ENCODE data around the gene FAM20B. TPM values are rescaled to one million over a fixed set of nuclear protein-coding genes. Genes with fewer than 3 reads are reported as not detected.

FAM20B gene
- total RNA-seq, 2 donors from 2014 or later = 37.8 to 39.0 TPM

DNA sequence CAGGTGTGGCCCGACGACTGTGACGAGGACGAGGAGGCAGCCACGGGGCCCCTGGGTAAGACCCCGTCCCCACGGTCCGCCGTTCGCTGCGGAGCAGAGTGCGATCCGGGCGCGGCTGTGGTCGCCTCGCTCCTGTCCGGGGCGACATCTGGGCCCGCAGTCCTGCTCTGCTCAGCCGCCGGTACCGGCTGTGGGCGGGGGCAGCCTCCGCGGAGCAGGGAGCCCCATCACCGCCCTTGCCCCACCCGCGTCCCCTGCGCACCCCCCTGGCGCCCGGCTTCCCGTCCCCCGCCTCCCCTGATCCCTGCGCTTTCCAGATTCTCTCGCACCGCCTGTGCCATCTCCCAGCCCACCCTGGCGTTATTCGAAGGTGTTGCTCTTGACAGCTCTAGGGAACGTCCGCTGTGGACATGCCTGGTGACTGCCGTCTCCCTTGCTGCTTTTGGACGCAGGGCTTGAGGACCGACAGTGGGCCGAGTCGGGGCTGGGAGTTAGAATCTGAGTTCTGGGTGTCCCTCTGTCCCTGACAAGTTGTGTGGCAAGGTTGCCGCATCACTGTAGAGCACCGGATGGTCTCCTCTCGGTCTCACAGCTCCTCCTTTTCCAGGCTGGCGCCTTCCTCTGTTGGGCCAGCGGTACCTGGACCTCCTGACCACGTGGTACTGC is 56.8 kb downstream of the FAM20B start:
- Histone ChIP-seq H3K9me3 (no peaks in the 10 kb centered on the region), H3K4me1 (peaks cover 0 to 20% of the 10 kb centered on the region in 2 donors), H3K27me3 (no peaks in the 10 kb centered on the region), H3K27ac (peak overlapping the region; percentile 86 to 90), H3K4me3 (peak overlapping the region; percentile 83 to 89), H3K36me3 (peaks cover 11% of the 10 kb centered on the region)
- DNase-seq (ENCODE audit: low spot score) = peak; percentile 65
- TF ChIP-seq, protein P1, sequence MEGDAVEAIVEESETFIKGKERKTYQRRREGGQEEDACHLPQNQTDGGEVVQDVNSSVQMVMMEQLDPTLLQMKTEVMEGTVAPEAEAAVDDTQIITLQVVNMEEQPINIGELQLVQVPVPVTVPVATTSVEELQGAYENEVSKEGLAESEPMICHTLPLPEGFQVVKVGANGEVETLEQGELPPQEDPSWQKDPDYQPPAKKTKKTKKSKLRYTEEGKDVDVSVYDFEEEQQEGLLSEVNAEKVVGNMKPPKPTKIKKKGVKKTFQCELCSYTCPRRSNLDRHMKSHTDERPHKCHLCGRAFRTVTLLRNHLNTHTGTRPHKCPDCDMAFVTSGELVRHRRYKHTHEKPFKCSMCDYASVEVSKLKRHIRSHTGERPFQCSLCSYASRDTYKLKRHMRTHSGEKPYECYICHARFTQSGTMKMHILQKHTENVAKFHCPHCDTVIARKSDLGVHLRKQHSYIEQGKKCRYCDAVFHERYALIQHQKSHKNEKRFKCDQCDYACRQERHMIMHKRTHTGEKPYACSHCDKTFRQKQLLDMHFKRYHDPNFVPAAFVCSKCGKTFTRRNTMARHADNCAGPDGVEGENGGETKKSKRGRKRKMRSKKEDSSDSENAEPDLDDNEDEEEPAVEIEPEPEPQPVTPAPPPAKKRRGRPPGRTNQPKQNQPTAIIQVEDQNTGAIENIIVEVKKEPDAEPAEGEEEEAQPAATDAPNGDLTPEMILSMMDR (IDR thresholded peaks at IDR 0.05) = no peak

GRCh38 chr1:179082999-179083335 is 57.3 kb downstream of the FAM20B start:
- no peaks in the 10 kb centered on the region for H3K27me3 ChIP-seq
- peak overlapping the region; percentile 83 to 89 for H3K4me3 ChIP-seq
- no peaks in the 10 kb centered on the region for H3K9me3 ChIP-seq
- H3K27ac ChIP-seq = peak overlapping the region; percentile 86 to 90
- H3K4me1 ChIP-seq = peaks cover 0 to 20% of the 10 kb centered on the region in 2 donors
- no peak for DNase-seq (ENCODE audit: low spot score)
- H3K36me3 ChIP-seq = peaks cover 14% of the 10 kb centered on the region
- TF ChIP-seq, protein P1 (IDR thresholded peaks at IDR 0.05) = no peak

DNA sequence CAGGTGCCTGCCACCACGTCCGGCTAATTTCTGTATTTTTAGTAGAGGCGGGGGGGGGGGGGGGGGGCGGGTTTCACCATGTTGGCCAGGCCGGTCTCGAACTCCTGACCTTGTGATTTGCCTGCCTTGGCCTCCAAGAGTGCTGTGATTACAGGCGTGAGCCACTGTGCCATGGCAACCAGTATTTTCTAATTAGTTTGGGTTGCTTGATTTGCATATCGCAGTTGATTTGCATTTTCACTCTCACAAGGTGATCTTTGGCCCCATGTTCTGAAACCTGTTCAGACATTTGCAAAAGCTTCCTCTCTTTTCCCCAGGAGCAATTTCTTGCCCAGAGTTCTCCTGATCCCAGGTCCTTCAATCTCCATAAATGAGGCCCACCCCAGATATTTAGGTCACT is 57.8 kb downstream of the FAM20B start:
- H3K27me3 ChIP-seq = no peaks in the 10 kb centered on the region
- no peak overlapping the region for H3K4me3 ChIP-seq
- no peaks in the 10 kb centered on the region for H3K9me3 ChIP-seq
- no peak for DNase-seq (ENCODE audit: low spot score)
- peaks cover 19% of the 10 kb centered on the region for H3K36me3 ChIP-seq
- TF ChIP-seq, protein P1 (IDR thresholded peaks at IDR 0.05) = no peak
- H3K27ac ChIP-seq = no peak overlapping the region
- peaks cover 0 to 20% of the 10 kb centered on the region in 2 donors for H3K4me1 ChIP-seq

GRCh38 chr1:179087665-179088064 is 62.0 kb downstream of the FAM20B start:
- TF ChIP-seq, protein P1 (IDR thresholded peaks at IDR 0.05) = no peak
- Histone ChIP-seq H3K4me3 (no peak overlapping the region), H3K27ac (no peak overlapping the region), H3K27me3 (no peaks in the 10 kb centered on the region), H3K9me3 (no peaks in the 10 kb centered on the region), H3K36me3 (peaks cover 26% of the 10 kb centered on the region), H3K4me1 (peaks cover 0 to 38% of the 10 kb centered on the region in 2 donors)
- DNase-seq (ENCODE audit: low spot score) = no peak

GRCh38 chr1:179089827-179090482 is 64.3 kb downstream of the FAM20B start:
- H3K4me1 ChIP-seq = peaks cover 0 to 27% of the 10 kb centered on the region in 2 donors
- H3K27ac ChIP-seq = peak overlapping the region; percentile 37 to 43
- H3K27me3 ChIP-seq = no peaks in the 10 kb centered on the region
- no peaks in the 10 kb centered on the region for H3K9me3 ChIP-seq
- H3K36me3 ChIP-seq = peaks cover 36% of the 10 kb centered on the region
- no peak overlapping the region for H3K4me3 ChIP-seq
- TF ChIP-seq, protein P1 (IDR thresholded peaks at IDR 0.05) = no peak
- DNase-seq (ENCODE audit: low spot score) = no peak

Data from right atrium auricular region (tissue), 2 donors.